ENCODE measurements around the gene C17orf75. TPM values are rescaled to one million over a fixed set of nuclear protein-coding genes. Genes with fewer than 3 reads are reported as not detected.
A peak's percentile ranks its signal among the peaks of the same experiment; 100 is the strongest.

Gene C17orf75
- total and polyA plus RNA-seq, 10 of the 15 experiments (the other 5 are each of a cell fraction or from before 2014, with no cell fraction given) = 21.7 to 53.0 (median 27.3) TPM

GRCh38 chr17:32341141-32341856, 674 bp downstream of the C17orf75 start (continued):
- TF ChIP-seq PML (IDR thresholded peaks at IDR 0.05; ENCODE audit: low read length) (no peak), PAX8 (IDR thresholded peaks at IDR 0.05) (no peak), CHD4 (IDR thresholded peaks at IDR 0.05) (no peak), POLR2AphosphoS2 (IDR thresholded peaks at IDR 0.05; ENCODE audit: low read depth, low read length) (no peak), RB1 (IDR thresholded peaks at IDR 0.05; ENCODE audit: borderline replicate concordance) (no peak), NRF1 (conservative IDR thresholded peaks at IDR 0.05; ENCODE audit: low read depth, low read length) (no peak), SREBF2 (IDR thresholded peaks at IDR 0.05; ENCODE audit: low read length) (no peak), ZNF207 (IDR thresholded peaks at IDR 0.05; ENCODE audit: borderline replicate concordance) (no peak), RUNX3 (IDR thresholded peaks at IDR 0.05; ENCODE audit: low read length) (peak; percentile 47; the same call in 1 of the 2 replicates), ZNF592 (IDR thresholded peaks at IDR 0.05) (no peak), IKZF1 (conservative IDR thresholded peaks at IDR 0.05) (no peak), USF2 (IDR thresholded peaks at IDR 0.05; ENCODE audit: borderline replicate concordance, low read depth, low read length) (no peak), IKZF2 (IDR thresholded peaks at IDR 0.05) (0 out of 4 replicates have a peak, but pooled peaks have one; percentile 12 to 19), ELK1 (IDR thresholded peaks at IDR 0.05; ENCODE audit: low read depth, low read length) (no peak), HDGF (IDR thresholded peaks at IDR 0.05) (no peak), ESRRA (IDR thresholded peaks at IDR 0.05; ENCODE audit: low read length) (no peak), SPI1 (IDR thresholded peaks at IDR 0.05; ENCODE audit: borderline replicate concordance, insufficient read depth, low read depth, low read length) (no peak; the same call in 1 of the 2 replicates), PAX5 (IDR thresholded peaks at IDR 0.05; ENCODE audit: borderline replicate concordance, low read depth, low read length) (no peak), ZBTB11 (CRISPR knock-in tag; IDR thresholded peaks at IDR 0.05) (no peak), SREBF1 (IDR thresholded peaks at IDR 0.05; ENCODE audit: low read length) (no peak), ASH2L (IDR thresholded peaks at IDR 0.05; ENCODE audit: borderline replicate concordance, low read depth) (no peak), FOXM1 (IDR thresholded peaks at IDR 0.05; ENCODE audit: low read depth, low read length) (no peak), HDAC6 (IDR thresholded peaks at IDR 0.05; ENCODE audit: unreplicated experiment) (no peak)
